ENCODE measurements around the gene ZNF438. TPM values are rescaled to one million over a fixed set of nuclear protein-coding genes. Genes with fewer than 3 reads are reported as not detected.

ZNF438 gene
- total and polyA plus RNA-seq, 10 of the 15 experiments (the other 5 are each of a cell fraction or from before 2014, with no cell fraction given): 0.93 to 5.2 (median 1.9) TPM

DNA sequence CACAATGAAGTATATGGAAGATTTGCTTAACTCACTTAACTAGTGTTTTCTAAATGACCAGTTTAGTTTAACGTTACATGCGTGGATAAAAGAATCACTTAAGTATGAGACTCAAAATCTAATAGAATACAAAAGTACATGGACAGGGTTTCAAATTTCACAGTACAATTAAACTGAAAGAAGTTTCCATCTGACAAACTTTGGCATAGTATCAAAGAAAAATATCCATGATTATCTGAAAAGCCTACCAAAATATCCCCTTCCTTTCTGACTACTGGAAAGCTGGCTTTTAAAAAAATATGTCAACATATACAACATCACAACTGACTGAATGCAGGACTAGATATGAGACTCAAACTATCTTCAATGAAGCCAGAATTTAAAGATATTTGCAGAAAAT lies 164.8 kb downstream of the ZNF438 start:
- 100% methylated on average over 2 of the region's 2 CpGs for WGBS (ENCODE audit: insufficient coverage, insufficient replicate concordance, low lambda C conversion rate, missing lambda C conversion rate)
- Histone ChIP-seq H3K4me3 (no peak overlapping the region), H3K9me3 (replicated peaks; ENCODE audit: control insufficient read depth, insufficient read depth, low read length) (no peaks in the 10 kb centered on the region), H3K4me1 (ENCODE audit: control insufficient read depth, insufficient read depth, low read length) (no peaks in the 10 kb centered on the region), H3K36me3 (ENCODE audit: control insufficient read depth in 2 of 2, insufficient read depth in 2 of 2, low read length in 1 of 2) (no peaks in the 10 kb centered on the region), H2AFZ (ENCODE audit: control insufficient read depth, low read depth, low read length) (no peak overlapping the region), H4K20me1 (ENCODE audit: control insufficient read depth, insufficient read depth) (no peaks in the 10 kb centered on the region), H3K9ac (ENCODE audit: control insufficient read depth, insufficient read depth, low read length) (no peak overlapping the region), H3K79me2 (ENCODE audit: control insufficient read depth, insufficient read depth, low read length) (no peaks in the 10 kb centered on the region), H3K27me3 (replicated peaks in 1 of 2; ENCODE audit: control insufficient read depth in 2 of 2, insufficient read depth in 2 of 2, low read length in 1 of 2) (no peaks in the 10 kb centered on the region), H3K4me2 (ENCODE audit: control insufficient read depth, insufficient read depth) (no peak overlapping the region), H3K27ac (ENCODE audit: control insufficient read depth, insufficient read depth) (no peak overlapping the region)
- no peak for FAIRE-seq
- no TSS peak for BruUV-seq (replicated peaks)
- in situ Hi-C loops (cut with MboI) (no loop called here), intact Hi-C loops (cut with micrococcal nuclease; ENCODE audit: unreplicated experiment) (no loop called here)
- ChIA-PET SMC1A (ENCODE audit: uncharacterized antibody, unreplicated experiment) (no interaction called here), POLR2A (no interaction called here), RAD21 (ENCODE audit: unreplicated experiment) (no interaction called here), CTCF (no interaction called here)
- DNase-seq (ENCODE audit: low read depth, low spot score): no peak
- ATAC-seq: no peak
- no peak for TF ChIP-seq ZNF384 (IDR thresholded peaks at IDR 0.05; ENCODE audit: borderline replicate concordance, low read depth, low read length)

DNA sequence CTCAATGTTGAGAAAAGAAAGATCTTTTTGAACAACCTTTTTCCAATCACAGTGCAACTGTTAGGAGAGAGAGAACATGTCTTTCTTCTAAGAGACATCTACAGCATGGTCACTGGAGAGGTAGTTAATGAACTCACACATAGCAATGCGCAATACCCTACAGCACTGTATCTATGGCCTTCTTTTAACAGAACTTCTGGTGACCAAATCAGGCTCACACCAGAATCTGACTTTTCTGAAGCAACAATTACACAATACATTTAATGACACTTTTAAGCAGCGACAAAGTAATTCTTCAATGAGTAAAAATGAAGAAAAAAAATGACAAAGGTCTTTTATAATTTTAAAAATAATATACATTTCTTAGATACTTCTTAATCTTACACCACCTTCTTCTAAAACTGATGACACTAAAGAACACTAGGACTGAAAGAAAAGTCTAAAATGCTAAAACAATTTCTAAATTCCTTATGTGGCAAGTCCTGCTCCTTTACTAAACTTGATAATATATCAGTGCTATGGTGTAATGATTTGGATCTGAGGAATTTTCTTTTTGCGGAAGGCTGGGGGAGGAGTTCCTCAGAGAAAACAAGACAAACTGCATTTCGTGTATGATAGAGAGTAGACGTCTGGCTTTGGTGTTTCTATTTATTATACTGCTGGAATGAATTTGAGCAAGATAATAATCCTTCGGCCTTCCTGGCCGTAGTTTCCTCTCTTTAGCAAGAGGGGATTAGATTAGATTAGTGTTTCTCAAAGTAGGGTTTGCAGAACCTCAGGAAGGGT lies 166.3 kb downstream of the ZNF438 start:
- Histone ChIP-seq H3K9ac (ENCODE audit: control insufficient read depth, insufficient read depth, low read length) (no peak overlapping the region), H3K27me3 (replicated peaks in 1 of 2; ENCODE audit: control insufficient read depth in 2 of 2, insufficient read depth in 2 of 2, low read length in 1 of 2) (no peaks in the 10 kb centered on the region), H3K4me1 (ENCODE audit: control insufficient read depth, insufficient read depth, low read length) (no peaks in the 10 kb centered on the region), H3K27ac (ENCODE audit: control insufficient read depth, insufficient read depth) (no peak overlapping the region), H3K36me3 (ENCODE audit: control insufficient read depth in 2 of 2, insufficient read depth in 2 of 2, low read length in 1 of 2) (no peaks in the 10 kb centered on the region), H3K79me2 (ENCODE audit: control insufficient read depth, insufficient read depth, low read length) (no peaks in the 10 kb centered on the region), H3K4me2 (ENCODE audit: control insufficient read depth, insufficient read depth) (no peak overlapping the region), H3K9me3 (replicated peaks; ENCODE audit: control insufficient read depth, insufficient read depth, low read length) (no peaks in the 10 kb centered on the region), H4K20me1 (ENCODE audit: control insufficient read depth, insufficient read depth) (no peaks in the 10 kb centered on the region), H2AFZ (ENCODE audit: control insufficient read depth, low read depth, low read length) (no peak overlapping the region), H3K4me3 (no peak overlapping the region)
- 80% methylated on average over 7 of the region's 7 CpGs for WGBS (ENCODE audit: insufficient coverage, insufficient replicate concordance, low lambda C conversion rate, missing lambda C conversion rate)
- CTCF ChIA-PET: no interaction called here
- TF ChIP-seq, protein P1, sequence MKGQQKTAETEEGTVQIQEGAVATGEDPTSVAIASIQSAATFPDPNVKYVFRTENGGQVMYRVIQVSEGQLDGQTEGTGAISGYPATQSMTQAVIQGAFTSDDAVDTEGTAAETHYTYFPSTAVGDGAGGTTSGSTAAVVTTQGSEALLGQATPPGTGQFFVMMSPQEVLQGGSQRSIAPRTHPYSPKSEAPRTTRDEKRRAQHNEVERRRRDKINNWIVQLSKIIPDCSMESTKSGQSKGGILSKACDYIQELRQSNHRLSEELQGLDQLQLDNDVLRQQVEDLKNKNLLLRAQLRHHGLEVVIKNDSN (IDR thresholded peaks at IDR 0.05; ENCODE audit: borderline replicate concordance, extremely low read length, insufficient read depth, low read depth, low read length): no peak
- TF ChIP-seq ZSCAN29 (IDR thresholded peaks at IDR 0.05): no peak
- TF ChIP-seq, protein P2, sequence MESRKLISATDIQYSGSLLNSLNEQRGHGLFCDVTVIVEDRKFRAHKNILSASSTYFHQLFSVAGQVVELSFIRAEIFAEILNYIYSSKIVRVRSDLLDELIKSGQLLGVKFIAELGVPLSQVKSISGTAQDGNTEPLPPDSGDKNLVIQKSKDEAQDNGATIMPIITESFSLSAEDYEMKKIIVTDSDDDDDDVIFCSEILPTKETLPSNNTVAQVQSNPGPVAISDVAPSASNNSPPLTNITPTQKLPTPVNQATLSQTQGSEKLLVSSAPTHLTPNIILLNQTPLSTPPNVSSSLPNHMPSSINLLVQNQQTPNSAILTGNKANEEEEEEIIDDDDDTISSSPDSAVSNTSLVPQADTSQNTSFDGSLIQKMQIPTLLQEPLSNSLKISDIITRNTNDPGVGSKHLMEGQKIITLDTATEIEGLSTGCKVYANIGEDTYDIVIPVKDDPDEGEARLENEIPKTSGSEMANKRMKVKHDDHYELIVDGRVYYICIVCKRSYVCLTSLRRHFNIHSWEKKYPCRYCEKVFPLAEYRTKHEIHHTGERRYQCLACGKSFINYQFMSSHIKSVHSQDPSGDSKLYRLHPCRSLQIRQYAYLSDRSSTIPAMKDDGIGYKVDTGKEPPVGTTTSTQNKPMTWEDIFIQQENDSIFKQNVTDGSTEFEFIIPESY (IDR thresholded peaks at IDR 0.05): no peak
- DNase-seq (ENCODE audit: low read depth, low spot score): no peak
- RAD21 ChIA-PET (ENCODE audit: unreplicated experiment): no interaction called here
- no TSS peak for BruUV-seq (replicated peaks)
- POLR2A ChIA-PET: no interaction called here
- FAIRE-seq: no peak
- in situ Hi-C loops (cut with MboI) (no loop called here), intact Hi-C loops (cut with micrococcal nuclease; ENCODE audit: unreplicated experiment) (no loop called here)
- SMC1A ChIA-PET (ENCODE audit: uncharacterized antibody, unreplicated experiment): no interaction called here
- no peak for ATAC-seq
